ENCODE measurements around the gene TBC1D22A. TPM values are rescaled to one million over a fixed set of nuclear protein-coding genes. Genes with fewer than 3 reads are reported as not detected.

Gene TBC1D22A
- total RNA-seq, 1 experiment from 2014 or later = 20.9 TPM

DNA sequence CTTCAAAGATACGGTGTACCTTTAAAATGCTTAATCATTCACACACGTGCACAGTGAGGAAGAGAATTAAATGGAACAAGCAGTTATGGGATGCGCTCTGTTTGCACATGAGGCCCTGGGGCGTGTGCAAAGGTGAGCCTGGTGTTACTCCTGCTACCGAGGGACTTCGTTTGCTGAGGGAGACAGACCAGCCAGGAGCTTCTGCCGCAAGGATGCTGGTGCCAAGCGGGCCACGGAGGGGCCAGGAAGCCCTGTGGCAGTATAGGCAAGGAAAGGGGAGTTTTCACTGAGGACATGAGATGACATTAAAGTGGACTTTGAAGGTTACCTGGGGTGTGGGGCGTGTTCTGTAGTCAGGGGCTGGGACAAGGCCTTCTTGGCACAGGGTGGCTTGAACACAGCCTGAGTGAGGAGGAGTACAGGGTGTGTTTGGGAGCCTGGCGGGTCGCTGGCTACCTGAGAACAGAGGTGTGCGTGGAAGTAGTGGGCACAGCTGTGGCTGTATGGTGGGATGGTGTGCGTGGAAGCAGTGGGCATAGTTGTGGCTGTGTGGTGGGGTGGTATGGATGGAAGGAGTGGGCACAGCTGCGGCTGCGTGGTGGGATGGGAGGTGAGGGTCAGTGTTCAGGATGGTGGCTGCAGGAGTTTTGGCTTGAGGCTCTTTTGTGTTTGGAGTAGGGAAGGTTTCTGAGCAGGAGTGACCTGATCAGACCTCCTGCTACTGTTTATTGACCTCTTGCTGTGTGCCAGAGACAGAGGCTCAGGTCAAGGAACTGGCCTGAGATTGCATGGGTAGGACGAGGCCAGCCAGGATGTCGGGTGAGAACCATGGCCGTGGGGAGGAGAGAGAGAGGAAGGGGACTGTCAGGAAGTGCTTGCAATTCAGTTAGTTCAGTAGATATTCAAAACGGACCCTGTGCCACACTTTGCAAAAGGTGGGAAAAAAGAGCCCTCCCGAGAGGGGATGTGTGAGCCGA, 13.7 kb downstream of the TBC1D22A start (continued):
- TF ChIP-seq REST (IDR thresholded peaks at IDR 0.05; ENCODE audit: low read depth) (no peak), ATF3 (IDR thresholded peaks at IDR 0.05) (no peak), POLR2A (IDR thresholded peaks at IDR 0.05; ENCODE audit: borderline replicate concordance, extremely low read depth, insufficient read depth, insufficient read length) (no peak), EZH2phosphoT487 (IDR thresholded peaks at IDR 0.05; ENCODE audit: borderline replicate concordance) (no peak), JUND (IDR thresholded peaks at IDR 0.05) (no peak), SRF (IDR thresholded peaks at IDR 0.05; ENCODE audit: low read depth) (no peak), EZH2 (IDR thresholded peaks at IDR 0.05) (no peak), TCF7L2 (IDR thresholded peaks at IDR 0.05; ENCODE audit: borderline replicate concordance, extremely low read depth, insufficient read depth, insufficient read length) (no peak)
